GM12891 (cell line): ENCODE measurements around the gene HSD3B7.

Source experiments
- PAX5 ChIP-seq: IDR thresholded peaks from 2 replicates; pipeline ENCODE4 v1.6.1; 2011; ENCODE audit warnings: low read length, moderate library complexity, mild to moderate bottlenecking; ENCODE audit not compliant: insufficient read depth, severe bottlenecking
- POLR2A ChIP-seq: IDR thresholded peaks from 2 replicates; pipeline ENCODE4 v1.6.1; 2011; ENCODE audit warnings: low read depth, low read length, control low read depth
- POLR2AphosphoS5 ChIP-seq: IDR thresholded peaks from 2 replicates; pipeline ENCODE4 v1.6.1; 2011; ENCODE audit warnings: low read depth, low read length, control low read depth
- POU2F2 ChIP-seq: IDR thresholded peaks from 2 replicates; pipeline ENCODE4 v1.6.1; 2011; ENCODE audit warnings: low read depth, mild to moderate bottlenecking, control low read depth, low read length, moderate library complexity
- SPI1 ChIP-seq: IDR thresholded peaks from 2 replicates; pipeline ENCODE4 v1.6.1; 2011; ENCODE audit warnings: low read depth, low read length, control low read depth
- TAF1 ChIP-seq: IDR thresholded peaks from 2 replicates; pipeline ENCODE4 v1.6.1; 2011; ENCODE audit warnings: low read depth, low read length, control low read depth

GRCh38 chr16:30941600-30942425 lies 43.2 kb upstream of the HSD3B7 start:
- TF ChIP-seq SPI1: peak; percentile 18; the same call in 1 of the 2 replicates
- no peak for TF ChIP-seq TAF1
- no peak for TF ChIP-seq POLR2AphosphoS5
- no peak for TF ChIP-seq POLR2A
- TF ChIP-seq POU2F2: no peak
- no peak for TF ChIP-seq PAX5
